Chondrocyte (in vitro differentiated cells): ENCODE results near the gene FAM83E. TPM values are rescaled to one million over a fixed set of nuclear protein-coding genes. Genes with fewer than 3 reads are reported as not detected.

Experiments
- DNase-seq: peaks from one replicate; pipeline ENCODE4 v3.0.0; 2021; ENCODE audit warnings: mixed read lengths, low spot score
- H3K27ac Mint-ChIP-seq: one replicate; pipeline ENCODE4 v1.8.0; 2021; ENCODE audit warnings: mild to moderate bottlenecking, moderate library complexity, mixed read lengths; ENCODE audit not compliant: unreplicated experiment
- H3K27me3 Mint-ChIP-seq: 2 replicates; pipeline ENCODE4 v1.8.0; 2021; ENCODE audit warnings: low read depth, mixed read lengths
- H3K36me3 Mint-ChIP-seq: 2 replicates; pipeline ENCODE4 v1.8.0; 2021; ENCODE audit warnings: low read depth, mixed read lengths
- H3K4me1 Mint-ChIP-seq: 2 replicates; pipeline ENCODE4 v1.8.0; 2021; ENCODE audit warnings: low read depth, mild to moderate bottlenecking, mixed read lengths
- H3K4me3 Mint-ChIP-seq: one replicate; pipeline ENCODE4 v1.8.0; 2021; ENCODE audit warnings: mild to moderate bottlenecking, moderate library complexity, mixed read lengths; ENCODE audit not compliant: unreplicated experiment
- H3K9me3 Mint-ChIP-seq: 2 replicates; pipeline ENCODE4 v1.8.0; 2021; ENCODE audit warnings: low read depth, mixed read lengths
- total RNA-seq: library from RNA; stranded (reverse); gene quantifications from 3 replicates; pipeline ENCODE4 v1.2.1, GENCODE V29; 2021
- TF ChIP-seq, protein P1 (sequence below): fragments of 200-600 bp; sonication (generic); IDR thresholded peaks from 2 replicates; pipeline ENCODE4 v1.5.0; 2021; ENCODE audit warnings: antibody characterized with exemption, mild to moderate bottlenecking, moderate library complexity

The FAM83E gene
- total RNA-seq, 1 donor from 2014 or later = 0.67 TPM

DNA sequence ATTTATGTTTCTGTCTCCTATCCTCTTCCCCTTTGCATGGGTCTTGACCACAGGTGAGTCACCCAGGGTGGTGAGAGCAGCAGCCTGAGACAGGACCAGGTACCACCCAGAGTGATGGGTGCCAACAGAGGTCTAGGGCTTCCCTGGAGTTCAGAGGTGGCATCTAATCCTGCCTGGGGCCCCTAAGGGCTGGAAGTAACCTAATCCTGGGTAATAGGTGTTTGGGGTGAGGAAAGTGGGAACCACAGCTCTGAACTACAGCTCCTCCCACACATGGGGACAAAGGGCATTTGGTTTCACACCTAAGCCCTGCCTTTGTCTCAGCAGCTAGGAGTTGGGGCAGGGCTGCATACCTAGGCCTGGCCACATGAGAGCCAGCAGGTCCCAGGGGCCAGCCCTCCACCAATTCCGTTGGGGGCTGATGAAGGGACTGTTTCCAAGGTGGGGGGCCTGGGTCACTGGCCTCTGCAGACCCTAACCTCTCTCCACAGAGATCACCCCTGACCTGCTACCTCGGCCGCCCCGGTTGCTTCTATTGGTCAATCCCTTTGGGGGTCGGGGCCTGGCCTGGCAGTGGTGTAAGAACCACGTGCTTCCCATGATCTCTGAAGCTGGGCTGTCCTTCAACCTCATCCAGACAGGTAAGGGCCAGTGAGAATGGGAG lies 12.5 kb upstream of the FAM83E start:
- Mint-ChIP-seq H3K4me1 (peaks cover 41% of the 10 kb centered on the region), H3K36me3 (peaks cover 3% of the 10 kb centered on the region), H3K27me3 (no peaks in the 10 kb centered on the region), H3K4me3 (no peak overlapping the region), H3K27ac (no peak overlapping the region), H3K9me3 (no peaks in the 10 kb centered on the region)
- TF ChIP-seq, protein P1, sequence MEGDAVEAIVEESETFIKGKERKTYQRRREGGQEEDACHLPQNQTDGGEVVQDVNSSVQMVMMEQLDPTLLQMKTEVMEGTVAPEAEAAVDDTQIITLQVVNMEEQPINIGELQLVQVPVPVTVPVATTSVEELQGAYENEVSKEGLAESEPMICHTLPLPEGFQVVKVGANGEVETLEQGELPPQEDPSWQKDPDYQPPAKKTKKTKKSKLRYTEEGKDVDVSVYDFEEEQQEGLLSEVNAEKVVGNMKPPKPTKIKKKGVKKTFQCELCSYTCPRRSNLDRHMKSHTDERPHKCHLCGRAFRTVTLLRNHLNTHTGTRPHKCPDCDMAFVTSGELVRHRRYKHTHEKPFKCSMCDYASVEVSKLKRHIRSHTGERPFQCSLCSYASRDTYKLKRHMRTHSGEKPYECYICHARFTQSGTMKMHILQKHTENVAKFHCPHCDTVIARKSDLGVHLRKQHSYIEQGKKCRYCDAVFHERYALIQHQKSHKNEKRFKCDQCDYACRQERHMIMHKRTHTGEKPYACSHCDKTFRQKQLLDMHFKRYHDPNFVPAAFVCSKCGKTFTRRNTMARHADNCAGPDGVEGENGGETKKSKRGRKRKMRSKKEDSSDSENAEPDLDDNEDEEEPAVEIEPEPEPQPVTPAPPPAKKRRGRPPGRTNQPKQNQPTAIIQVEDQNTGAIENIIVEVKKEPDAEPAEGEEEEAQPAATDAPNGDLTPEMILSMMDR = no peak
- DNase-seq = no peak

DNA sequence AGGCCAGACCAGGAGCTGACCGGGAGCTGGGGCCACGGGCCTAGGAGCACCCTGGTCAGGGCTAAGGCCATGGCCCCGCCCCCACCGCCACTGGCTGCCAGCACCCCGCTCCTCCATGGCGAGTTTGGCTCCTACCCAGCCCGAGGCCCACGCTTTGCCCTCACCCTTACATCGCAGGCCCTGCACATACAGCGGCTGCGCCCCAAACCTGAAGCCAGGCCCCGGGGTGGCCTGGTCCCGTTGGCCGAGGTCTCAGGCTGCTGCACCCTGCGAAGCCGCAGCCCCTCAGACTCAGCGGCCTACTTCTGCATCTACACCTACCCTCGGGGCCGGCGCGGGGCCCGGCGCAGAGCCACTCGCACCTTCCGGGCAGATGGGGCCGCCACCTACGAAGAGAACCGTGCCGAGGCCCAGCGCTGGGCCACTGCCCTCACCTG lies 11.0 kb upstream of the FAM83E start:
- no peak overlapping the region for H3K27ac Mint-ChIP-seq
- DNase-seq = no peak
- H3K4me3 Mint-ChIP-seq = no peak overlapping the region
- H3K4me1 Mint-ChIP-seq = peaks cover 41% of the 10 kb centered on the region
- H3K27me3 Mint-ChIP-seq = no peaks in the 10 kb centered on the region
- H3K36me3 Mint-ChIP-seq = peaks cover 3% of the 10 kb centered on the region
- H3K9me3 Mint-ChIP-seq = no peaks in the 10 kb centered on the region
- TF ChIP-seq, protein P1 = no peak

DNA sequence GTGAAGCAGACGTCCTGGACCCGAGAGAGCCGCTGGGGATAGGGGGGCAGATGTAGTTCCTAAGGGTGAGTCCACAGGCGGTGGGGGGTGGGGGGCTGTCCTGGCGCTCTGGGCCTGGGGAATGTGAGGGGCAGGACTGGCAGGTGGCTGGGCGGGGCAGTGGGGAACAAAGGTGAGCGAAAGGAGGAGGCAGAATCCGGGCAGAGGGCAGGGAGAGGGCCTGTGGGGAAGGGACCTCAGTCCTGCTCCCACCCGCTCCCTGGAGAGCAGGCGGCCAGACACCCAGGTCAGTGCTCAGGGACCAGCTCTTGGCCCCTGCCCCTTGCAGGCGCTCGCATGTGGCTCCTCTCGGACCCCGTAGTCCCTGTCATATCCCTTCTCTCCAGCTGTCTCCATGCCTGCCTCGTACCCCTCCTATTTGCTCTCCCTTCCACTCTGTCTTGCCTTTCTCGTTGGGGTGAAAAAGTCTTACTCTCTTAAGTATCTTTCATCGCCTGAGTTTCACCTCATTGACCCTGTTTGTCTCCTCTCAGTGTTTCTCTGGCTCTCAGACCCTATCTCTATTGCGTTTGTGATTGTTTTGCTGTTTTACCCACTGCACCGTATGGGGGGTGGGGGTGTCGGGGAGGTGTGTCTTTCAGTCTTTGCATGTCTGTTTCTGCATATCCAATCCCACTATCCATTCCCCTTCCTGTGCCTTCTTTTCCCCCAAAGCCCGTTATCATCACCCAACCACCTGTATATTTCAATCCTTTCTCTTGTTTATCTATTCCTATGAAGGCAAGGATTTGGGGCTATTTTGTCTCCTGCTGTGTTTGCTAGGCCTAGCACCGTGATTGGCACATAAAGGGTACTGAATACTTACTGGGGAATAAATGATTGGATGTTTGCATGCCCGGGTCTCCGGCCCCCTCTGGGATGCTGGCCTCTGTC lies 10.2 kb upstream of the FAM83E start:
- H3K4me1 Mint-ChIP-seq = peaks cover 36% of the 10 kb centered on the region
- no peaks in the 10 kb centered on the region for H3K27me3 Mint-ChIP-seq
- TF ChIP-seq, protein P1 = no peak
- peak overlapping the region; percentile 85 for H3K4me3 Mint-ChIP-seq
- no peaks in the 10 kb centered on the region for H3K9me3 Mint-ChIP-seq
- peaks cover 3% of the 10 kb centered on the region for H3K36me3 Mint-ChIP-seq
- no peak for DNase-seq
- peak overlapping the region; percentile 61 for H3K27ac Mint-ChIP-seq

DNA sequence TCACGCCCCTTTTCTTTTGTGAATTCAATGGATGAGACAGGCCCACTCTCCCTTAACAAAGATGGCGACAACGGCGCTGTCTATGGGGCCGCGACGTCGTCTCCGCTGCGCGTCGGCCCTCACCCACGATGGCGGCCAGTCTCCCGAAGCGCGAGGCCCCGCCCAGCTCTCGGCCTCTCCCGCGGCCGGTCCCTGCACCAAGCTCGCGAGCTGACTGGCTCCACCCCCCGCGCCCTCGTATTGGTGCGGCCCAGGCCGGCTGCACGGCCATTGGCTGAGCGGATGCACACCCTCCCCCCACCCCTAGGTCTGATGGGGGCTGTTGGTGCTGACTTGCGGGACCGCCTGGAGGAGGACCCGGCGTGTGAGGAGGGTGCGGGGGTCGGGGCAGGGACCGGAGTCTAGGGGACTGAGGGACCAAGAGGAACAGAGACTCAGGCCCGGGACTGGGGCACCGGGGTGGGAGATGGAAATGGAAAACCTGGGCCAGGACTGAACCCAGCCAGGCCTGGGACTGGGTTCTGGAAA lies 9.3 kb upstream of the FAM83E start:
- peak; percentile 99 for DNase-seq
- Mint-ChIP-seq H3K4me3 (peak overlapping the region; percentile 85), H3K36me3 (peaks cover 3% of the 10 kb centered on the region), H3K4me1 (peaks cover 38% of the 10 kb centered on the region), H3K27me3 (no peaks in the 10 kb centered on the region), H3K9me3 (no peaks in the 10 kb centered on the region), H3K27ac (peak overlapping the region; percentile 99)
- TF ChIP-seq, protein P1 = no peak

DNA sequence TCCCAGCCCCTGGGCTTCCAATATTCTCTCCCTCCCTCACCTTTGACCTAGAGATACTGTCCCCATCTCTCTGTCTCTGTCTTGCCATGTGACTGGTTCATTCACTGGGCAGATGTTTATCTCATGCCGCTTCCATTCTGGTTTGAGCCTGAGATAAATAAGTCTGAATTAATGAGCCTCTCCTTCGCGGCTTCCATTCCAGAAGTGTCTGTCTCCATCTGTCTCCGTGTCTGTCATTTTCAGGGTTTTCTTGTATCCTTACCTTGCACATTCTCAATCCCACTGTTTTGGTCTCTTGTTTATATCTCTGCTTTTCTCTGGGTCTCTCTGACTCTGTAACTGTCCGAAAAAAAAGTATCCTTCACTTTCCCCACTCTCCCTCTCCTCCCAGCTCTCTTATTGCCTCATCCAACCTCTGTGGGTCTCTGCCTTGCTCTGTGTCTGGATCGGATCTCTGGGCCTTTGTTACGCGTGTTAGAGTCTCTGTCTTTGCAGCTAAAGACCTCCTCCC lies 8.7 kb upstream of the FAM83E start:
- Mint-ChIP-seq H3K9me3 (no peaks in the 10 kb centered on the region), H3K27ac (peak overlapping the region; percentile 99), H3K4me1 (peaks cover 39% of the 10 kb centered on the region), H3K36me3 (peaks cover 4% of the 10 kb centered on the region), H3K27me3 (no peaks in the 10 kb centered on the region), H3K4me3 (peak overlapping the region; percentile 85)
- TF ChIP-seq, protein P1 = no peak
- DNase-seq = no peak
